ENCODE data around the gene RGS11.

- no peak for TF ChIP-seq CTCF (IDR thresholded peaks at IDR 0.05)
- TF ChIP-seq POLR2A (IDR thresholded peaks at IDR 0.05) = no peak
These were observed 15.9 kb downstream of the RGS11 start for GRCh38 chr16:259814-260253.

Data from esophagus squamous epithelium (tissue), 4 donors.